ENCODE data around the gene SF1. TPM values are rescaled to one million over a fixed set of nuclear protein-coding genes. Genes with fewer than 3 reads are reported as not detected.
A peak's percentile ranks its signal among the peaks of the same experiment; 100 is the strongest.
"Not testable (repeated sequence)": the region's sequence is repeated elsewhere in the genome, so short reads cannot be mapped to it uniquely, and the experiment has no call there.

SF1 gene
- 124 and 158 TPM in 2 replicates for total RNA-seq (2014; rRNA removed)
- 116 TPM for polyA plus RNA-seq (2012)

- DNase-seq (ENCODE audit: low read depth): peak; percentile 100
Observed at GRCh38 chr11:64778473-64779298, at the start of gene SF1. TSS of gene SF1 (minus strand) at chr11:64778542. CDS start at chr11:64778392, 150 bp downstream.

DNA sequence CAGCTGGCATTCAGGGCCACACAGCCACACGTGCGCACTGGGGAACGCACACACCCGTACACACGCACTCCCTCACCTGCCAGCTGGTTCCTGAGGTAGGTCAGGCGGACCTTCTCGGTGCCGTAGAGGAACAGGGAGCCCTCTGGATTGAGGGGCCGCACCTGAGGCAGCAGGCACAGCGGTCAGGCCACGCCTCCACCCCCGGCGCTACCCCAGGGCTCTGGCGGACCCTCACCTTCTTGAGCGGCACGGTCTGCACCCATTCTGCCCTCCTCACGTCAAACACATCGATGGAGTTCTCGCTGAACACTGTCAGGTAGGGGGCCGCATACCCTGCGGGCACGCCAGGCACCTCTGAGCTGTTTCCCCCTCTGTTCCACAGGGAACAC, 49.1 kb upstream of the SF1 start:
- DNase-seq (ENCODE audit: low read depth): no peak

- DNase-seq (ENCODE audit: low read depth): no peak
Observed at GRCh38 chr11:64826578-64827450, 48.5 kb upstream of the SF1 start.

DNA sequence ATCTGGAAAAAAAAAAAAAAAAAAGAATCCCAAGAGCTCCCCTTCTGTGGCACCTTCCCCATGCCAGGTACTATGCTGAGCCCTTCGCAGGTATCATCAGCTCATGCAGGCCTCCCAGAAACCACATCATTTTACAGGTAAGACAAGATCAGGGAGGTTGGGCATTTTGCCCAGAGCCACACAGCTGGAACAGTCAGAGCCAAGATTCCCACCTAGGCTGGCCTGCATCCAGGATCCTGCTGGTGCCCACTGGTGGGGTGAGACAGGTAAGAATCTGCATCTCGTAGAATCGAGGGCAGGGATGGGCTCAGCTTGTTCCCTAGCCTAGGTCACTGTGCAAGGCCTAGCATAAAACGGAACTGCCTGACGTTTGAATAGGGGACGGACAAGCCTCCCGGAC, 47.7 kb upstream of the SF1 start:
- no peak for DNase-seq (ENCODE audit: low read depth)

GRCh38 chr11:64823568-64824119, 45.3 kb upstream of the SF1 start:
- no peak for DNase-seq (ENCODE audit: low read depth)

DNA sequence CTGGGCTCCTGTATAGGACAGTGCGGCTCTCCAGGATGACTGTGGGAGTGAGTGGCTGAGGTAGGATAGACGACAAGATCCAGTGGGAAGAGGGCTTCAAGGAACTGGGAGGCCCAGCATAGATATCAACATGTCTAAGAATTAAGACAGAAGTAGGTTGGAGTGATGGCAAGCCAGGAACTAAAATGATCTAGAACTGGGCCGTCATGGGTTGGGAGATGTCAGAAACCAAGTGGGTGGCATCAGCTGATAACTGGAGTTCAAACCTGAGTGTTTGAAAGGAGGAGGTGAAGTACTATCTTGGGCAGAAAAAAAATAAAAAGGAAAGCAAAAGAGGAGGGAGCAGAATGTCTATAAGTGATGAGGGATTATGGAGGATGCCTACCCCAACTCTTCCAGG, 39.1 kb upstream of the SF1 start:
- no peak for DNase-seq (ENCODE audit: low read depth)

DNA sequence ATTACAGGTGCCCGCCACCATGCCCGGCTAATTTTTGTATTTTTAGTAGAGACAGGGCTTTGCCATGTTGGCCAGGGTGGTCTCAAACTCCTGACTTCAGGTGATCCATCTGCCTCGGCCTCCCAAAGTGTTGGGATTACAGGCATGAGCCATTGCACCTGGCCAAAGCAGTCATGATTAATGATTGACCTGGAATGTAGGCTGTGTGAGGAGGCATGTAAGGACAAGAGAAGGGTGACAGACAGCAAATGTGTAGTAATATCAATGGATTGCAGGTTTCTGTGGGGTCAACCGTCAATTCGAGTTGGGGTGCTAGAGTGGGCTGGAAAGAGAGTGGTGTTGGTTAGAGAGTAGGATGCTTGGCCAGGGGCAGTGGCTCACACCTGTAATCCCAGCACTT, 37.1 kb upstream of the SF1 start:
- not testable (repeated sequence) for DNase-seq (ENCODE audit: low read depth)

GRCh38 chr11:64814712-64815187, 36.4 kb upstream of the SF1 start:
- no peak for DNase-seq (ENCODE audit: low read depth)

DNA sequence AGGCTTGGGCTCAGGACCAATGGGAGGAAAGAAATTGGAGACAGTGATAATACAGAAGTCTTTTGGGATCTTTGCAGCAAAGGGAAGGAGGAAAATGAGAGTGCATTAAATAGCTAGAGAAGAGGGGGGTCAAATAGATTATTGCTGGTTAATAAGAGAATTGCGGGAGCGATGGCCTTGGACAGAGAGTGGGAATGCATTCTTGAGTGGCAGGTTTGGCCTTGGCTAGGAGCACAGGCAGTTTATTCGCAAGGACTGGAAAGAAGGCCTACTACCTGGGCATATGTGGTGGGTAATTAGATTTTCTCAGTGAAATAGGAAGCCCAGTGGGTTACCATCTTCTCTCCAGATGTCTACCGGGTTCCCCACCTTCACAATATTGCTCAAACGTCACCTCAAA, 35.5 kb upstream of the SF1 start:
- no peak for DNase-seq (ENCODE audit: low read depth)

DNA sequence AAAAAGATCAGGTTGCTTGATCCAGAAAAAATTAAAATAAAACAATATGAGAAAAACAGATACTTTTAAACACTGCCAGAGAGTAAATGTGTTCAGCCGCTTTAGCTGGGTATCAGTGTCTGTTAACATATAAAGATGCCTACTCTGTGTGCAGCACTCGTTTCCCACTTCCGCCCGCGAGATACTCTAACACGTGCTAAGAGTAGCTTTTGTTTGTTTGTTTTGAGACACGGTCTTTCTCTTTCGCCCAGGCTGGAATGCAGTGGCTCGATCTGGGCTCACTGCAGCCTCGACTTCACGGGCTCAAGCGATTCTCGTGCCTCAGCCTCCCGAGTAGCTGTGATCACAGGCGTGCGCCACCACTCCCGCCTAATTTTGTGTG, 32.5 kb upstream of the SF1 start:
- DNase-seq (ENCODE audit: low read depth): no peak

GRCh38 chr11:64810271-64810890, 32.0 kb upstream of the SF1 start, which contains the start of gene MEN1:
TSS of gene MEN1 (minus strand) at chr11:64810551. CDS start at chr11:64810109, 442 bp downstream.
- peak; percentile 92 for DNase-seq (ENCODE audit: low read depth)

DNA sequence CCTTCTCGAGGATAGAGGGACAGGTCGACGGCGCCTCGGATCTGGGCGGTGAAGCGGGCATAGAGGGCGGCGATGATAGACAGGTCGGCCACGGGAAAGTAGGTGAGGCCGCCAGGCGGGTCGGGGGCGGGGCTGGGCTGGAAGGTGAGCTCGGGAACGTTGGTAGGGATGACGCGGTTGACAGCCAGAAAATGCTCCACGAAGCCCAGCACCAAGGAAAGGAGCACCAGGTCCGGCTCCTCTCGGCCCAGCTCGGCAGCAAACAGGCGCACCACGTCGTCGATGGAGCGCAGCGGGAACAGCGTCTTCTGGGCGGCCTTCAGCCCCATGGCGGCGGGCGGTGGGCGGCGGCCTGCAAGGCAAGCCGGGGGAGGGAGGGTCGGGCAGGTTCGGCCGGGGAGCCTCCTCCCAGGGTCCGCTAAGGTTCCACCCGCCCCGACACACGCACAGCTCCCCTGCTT, 31.5 kb upstream of the SF1 start:
- no peak for DNase-seq (ENCODE audit: low read depth)

DNA sequence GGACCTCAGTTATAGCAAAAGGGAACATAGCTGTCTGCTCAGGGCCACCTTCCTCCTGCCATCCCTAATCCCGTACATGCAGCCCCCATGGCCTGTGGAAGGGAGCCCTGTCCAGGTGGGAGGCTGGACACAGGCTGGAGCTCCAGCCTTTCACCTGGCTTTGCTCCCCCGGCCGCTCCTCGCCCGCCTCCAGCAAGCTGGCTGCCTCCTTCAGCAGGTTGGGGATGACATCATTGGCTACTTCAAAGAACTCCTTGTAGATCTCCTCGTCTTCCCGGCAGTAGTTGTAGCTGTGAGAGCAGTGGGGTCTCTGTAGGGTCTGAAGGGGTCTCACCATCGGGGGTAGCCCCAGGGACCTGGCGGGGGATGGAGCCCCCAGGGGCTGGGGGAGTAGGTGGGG, 27.1 kb upstream of the SF1 start:
- no peak for DNase-seq (ENCODE audit: low read depth)

DNA sequence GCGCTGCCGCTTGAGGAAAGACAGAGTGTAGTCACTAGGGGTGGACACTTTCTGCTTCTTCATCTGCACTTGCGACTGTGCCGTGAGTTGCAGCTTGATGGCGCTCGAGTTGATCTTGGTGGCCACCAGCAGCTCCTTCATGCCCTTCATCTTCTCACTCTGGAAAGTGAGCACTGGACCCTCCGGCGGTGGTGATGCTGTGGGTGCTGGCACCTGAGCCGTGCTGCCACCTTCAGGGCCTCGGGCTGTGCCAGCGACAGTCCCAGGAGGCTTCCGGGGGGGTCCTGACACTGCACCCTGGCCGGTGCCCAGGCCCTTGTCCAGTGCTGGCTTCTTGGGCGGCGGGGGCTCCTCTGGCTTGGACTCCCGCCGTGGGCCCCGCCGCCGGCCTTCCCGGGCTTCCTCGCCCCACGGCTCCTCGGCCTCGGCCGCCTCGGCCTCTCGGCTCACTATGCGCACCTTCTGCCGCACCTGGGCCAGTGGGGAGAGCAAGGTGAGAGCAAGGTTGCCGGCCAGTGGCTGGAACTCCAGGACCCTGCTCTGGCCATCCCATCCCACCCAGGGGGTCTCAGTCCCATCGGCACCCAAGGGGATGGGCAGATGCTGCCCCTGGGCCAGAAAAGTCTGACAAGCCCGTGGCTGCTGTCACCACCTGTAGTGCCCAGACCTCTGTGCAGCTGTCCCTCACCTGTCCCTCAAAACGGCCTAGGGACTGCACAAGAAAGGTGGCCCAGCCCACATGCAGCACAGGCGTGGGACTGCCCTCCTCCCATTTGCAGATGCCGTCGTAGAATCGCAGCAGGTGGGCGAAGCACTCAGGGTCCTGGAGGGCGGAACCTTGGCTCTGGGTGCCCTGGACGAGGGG, 26.2 kb upstream of the SF1 start:
- DNase-seq (ENCODE audit: low read depth): no peak

DNA sequence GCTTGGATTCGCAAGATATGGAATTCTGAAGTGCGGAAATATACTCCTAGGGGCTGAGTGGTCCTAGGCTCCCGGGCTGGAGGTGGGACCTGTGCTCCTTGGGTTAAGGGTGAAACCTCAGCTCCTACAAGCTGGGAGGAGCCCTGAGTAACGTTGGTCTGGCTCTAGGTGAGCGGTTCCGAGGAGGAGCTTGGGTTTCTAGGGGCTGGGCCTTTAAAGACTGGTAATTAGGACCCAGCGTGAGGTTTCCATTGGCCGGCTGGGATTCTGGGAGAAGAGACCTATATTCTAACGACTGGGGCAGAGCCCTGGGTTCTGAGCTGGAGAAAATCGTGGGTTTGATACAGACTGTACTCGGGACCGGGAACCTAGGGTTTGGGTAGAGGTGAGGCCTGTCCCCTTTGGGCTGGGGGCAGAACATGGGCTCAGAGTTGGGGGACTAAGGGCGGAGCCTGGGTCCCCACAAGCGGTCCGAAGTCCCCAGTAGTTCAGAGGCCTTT, 25.6 kb upstream of the SF1 start:
- no peak for DNase-seq (ENCODE audit: low read depth)

DNA sequence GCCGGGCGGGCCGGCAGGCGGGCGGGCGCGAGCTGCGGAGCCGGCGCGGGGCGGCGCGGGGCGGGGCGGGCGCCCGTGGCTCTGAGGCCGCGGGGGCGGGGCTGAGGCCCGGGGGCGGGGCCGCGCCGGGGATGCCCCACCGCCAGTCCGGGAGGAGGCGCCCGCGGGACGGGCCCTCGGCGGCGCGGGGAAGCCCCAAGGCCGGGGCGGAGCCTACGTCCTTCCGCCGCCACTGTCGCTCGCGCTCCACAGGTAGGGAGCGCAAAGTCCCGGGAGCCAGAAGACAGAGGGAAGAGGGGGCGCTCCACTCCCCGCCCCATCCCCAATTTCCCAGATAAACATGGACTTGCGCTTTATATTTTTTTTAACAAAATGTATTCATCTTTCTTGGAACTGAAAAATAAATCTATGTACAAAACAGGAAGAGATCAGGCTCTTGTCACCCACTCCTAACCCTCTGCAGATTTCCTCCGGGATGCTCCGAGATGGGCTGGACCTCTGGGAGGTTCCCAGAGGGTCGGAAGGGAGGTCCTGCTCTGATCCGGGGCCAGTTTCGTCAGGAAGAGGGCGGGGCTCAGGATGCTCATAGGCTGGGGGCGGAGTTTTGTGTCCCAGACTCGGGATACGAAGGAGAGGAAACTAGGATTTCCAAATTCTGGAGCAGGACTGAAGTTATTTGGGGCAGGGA, 25.0 kb upstream of the SF1 start, which contains the start of gene MAP4K2:
MAP4K2 (minus strand) TSS at position 57 of the 688 bp plus-strand sequence. CDS start 65 bp downstream, outside the sequence.
- peak; percentile 80 for DNase-seq (ENCODE audit: low read depth)

GRCh38 chr11:64802370-64803157, 24.2 kb upstream of the SF1 start:
- no peak for DNase-seq (ENCODE audit: low read depth)

GRCh38 chr11:64801561-64802369, 23.4 kb upstream of the SF1 start:
- DNase-seq (ENCODE audit: low read depth): no peak

All from LHCN-M2 (cell line).